T-helper 1 cell (primary cell): ENCODE measurements around the gene CCDC6.
"Not testable (repeated sequence)": the region's sequence is repeated elsewhere in the genome, so short reads cannot be mapped to it uniquely, and the experiment has no call there.

Experiments used
- DNase-seq, 5 donors: peaks; one replicate each; pipeline ENCODE4 v3.0.0-alpha.2; 2012 to 2020

The CCDC6 gene

GRCh38 chr10:59905066-59905730 is 1.2 kb downstream of the CCDC6 start:
- peak in 1 of 5 donors; percentile 54 for DNase-seq

- no peak for DNase-seq
Observed at GRCh38 chr10:59904426-59905065, 1.8 kb downstream of the CCDC6 start.

GRCh38 chr10:59903871-59904270 is 2.5 kb downstream of the CCDC6 start:
- DNase-seq, result no peak

- no peak for DNase-seq
Observed at GRCh38 chr10:59902016-59902415, 4.3 kb downstream of the CCDC6 start.

GRCh38 chr10:59901470-59901869 is 4.9 kb downstream of the CCDC6 start:
- no peak for DNase-seq

GRCh38 chr10:59900048-59900727 is 6.2 kb downstream of the CCDC6 start:
- DNase-seq, result no peak

- DNase-seq, result no peak
Observed at GRCh38 chr10:59898125-59898835, 8.1 kb downstream of the CCDC6 start.

GRCh38 chr10:59896191-59896590 is 10.2 kb downstream of the CCDC6 start:
- DNase-seq, result no peak

- no peak for DNase-seq
Observed at GRCh38 chr10:59895629-59896116, 10.7 kb downstream of the CCDC6 start.

- no peak for DNase-seq
Observed at GRCh38 chr10:59894114-59894513, 12.2 kb downstream of the CCDC6 start.

- no peak for DNase-seq
Observed at GRCh38 chr10:59892697-59893096, 13.7 kb downstream of the CCDC6 start.

- DNase-seq, result no peak
Observed at GRCh38 chr10:59891936-59892335, 14.4 kb downstream of the CCDC6 start.

- DNase-seq, result no peak
Observed at GRCh38 chr10:59891349-59891748, 15.0 kb downstream of the CCDC6 start.

GRCh38 chr10:59888781-59889435 is 17.4 kb downstream of the CCDC6 start:
- no peak for DNase-seq

- DNase-seq, result no peak
Observed at GRCh38 chr10:59887972-59888640, 18.2 kb downstream of the CCDC6 start.

GRCh38 chr10:59887006-59887405 is 19.4 kb downstream of the CCDC6 start:
- DNase-seq, result peak in 1 of 5 donors; percentile 52

- peak in 1 of 5 donors; percentile 36 for DNase-seq
Observed at GRCh38 chr10:59885430-59886134, 20.8 kb downstream of the CCDC6 start.

- not testable (repeated sequence) for DNase-seq
Observed at GRCh38 chr10:59884893-59885292, 21.5 kb downstream of the CCDC6 start.

- DNase-seq, result no peak
Observed at GRCh38 chr10:59881640-59882039, 24.7 kb downstream of the CCDC6 start.

- DNase-seq, result peak in 1 of 5 donors; percentile 81
Observed at GRCh38 chr10:59880971-59881510, 25.3 kb downstream of the CCDC6 start.
